Stimulated activated CD8-positive, alpha-beta memory T cell treated with anti-CD3 and anti-CD28 coated beads, Interleukin-7, amount 100 ng/mL, for 1 hour (primary cell): ENCODE results near the gene FTSJ1.
"Not testable (repeated sequence)": the region's sequence is repeated elsewhere in the genome, so short reads cannot be mapped to it uniquely, and the experiment has no call there.

ENCODE experiments used
- DNase-seq, 2 donors: peaks; one replicate each; pipeline ENCODE4 v3.0.0-alpha.2; 2020; ENCODE audit warnings: low read depth in 2 of 2

FTSJ1 gene

GRCh38 chrX:48523682-48524081 is 47.7 kb downstream of the FTSJ1 start:
- DNase-seq, result no peak

- not testable (repeated sequence) for DNase-seq
These were observed 49.9 kb downstream of the FTSJ1 start for GRCh38 chrX:48525853-48526252.

GRCh38 chrX:48530736-48531135 is 54.7 kb downstream of the FTSJ1 start:
- DNase-seq, result no peak

- no peak for DNase-seq
These were observed 55.5 kb downstream of the FTSJ1 start for GRCh38 chrX:48531358-48531959.

GRCh38 chrX:48532161-48532560 is 56.2 kb downstream of the FTSJ1 start:
- no peak for DNase-seq

- DNase-seq, result no peak
These were observed 57.2 kb downstream of the FTSJ1 start for GRCh38 chrX:48533165-48533564.
